Right lobe of liver (tissue), 6 donors: Measurements from ENCODE around the gene PLXNB3. TPM values are rescaled to one million over a fixed set of nuclear protein-coding genes. Genes with fewer than 3 reads are reported as not detected.

ENCODE experiments used
- ATAC-seq, 4 donors: fragments of 200-7000 bp; cut with Tn5 transposase; one replicate each; pipeline ENCODE4 v1.9.1; 2020; ENCODE audit warnings: mild to moderate bottlenecking in 4 of 4, moderate library complexity in 4 of 4
- DNase-seq, 3 donors: peaks; one replicate each; pipeline ENCODE4 v3.0.0-alpha.2; 2020
- H3K27ac ChIP-seq, 3 donors: fragments of 200-600 bp; one replicate each; pipeline ENCODE4 v1.8.0; 2022
- H3K27me3 ChIP-seq, 2 donors: fragments of 200-600 bp; one replicate each; pipeline ENCODE4 v1.8.0; 2022
- H3K36me3 ChIP-seq, 4 donors: fragments of 200-600 bp; sonication (generic) in 1 of 4; one replicate each; pipeline versions ENCODE4 v1.5.1 to v1.8.0; 2017 to 2022; ENCODE audit warnings: control low read depth in 1 of 4
- H3K4me1 ChIP-seq, 4 donors: fragments of 200-600 bp; sonication (generic) in 1 of 4; one replicate each; pipeline versions ENCODE4 v1.5.1 to v1.8.0; 2017 to 2022; ENCODE audit warnings: control low read depth in 1 of 4
- H3K4me3 ChIP-seq, 3 donors: fragments of 200-600 bp; one replicate each; pipeline ENCODE4 v1.8.0; 2022
- H3K9me3 ChIP-seq, 4 donors: fragments of 200-600 bp; sonication (generic) in 1 of 4; one replicate each; pipeline versions ENCODE4 v1.5.1 to v1.8.0; 2017 to 2022; ENCODE audit warnings: control low read depth in 1 of 4
- CTCF ChIP-seq, 4 donors: fragments of 200-600 bp in 3 of 4; fragments of 450-650 bp in 1 of 4; IDR thresholded peaks; one replicate each; pipeline versions ENCODE4 v1.5.1 to v1.8.0; 2016 to 2022; ENCODE audit warnings: antibody characterized with exemption in 4 of 4, mild to moderate bottlenecking in 2 of 4
- POLR2A ChIP-seq: fragments of 450-650 bp; IDR thresholded peaks from one replicate; pipeline ENCODE4 v1.6.1; 2017; ENCODE audit warnings: antibody characterized with exemption, mild to moderate bottlenecking
- WGBS: methylation state at CpG from one replicate; pipeline ENCODE4 v1.1.6; 2018; ENCODE audit warnings: low coverage, low lambda C conversion rate; ENCODE audit not compliant: insufficient coverage; ENCODE audit errors: missing lambda C conversion rate; 5-methylcytosine and 5-hydroxymethylcytosine counted together
- intact Hi-C, 2 donors: fragments of 100-400 bp; cut with DNase I; formaldehyde crosslinking; loops; one replicate each; pipeline versions ENCODE4 v1.11.2 to v1.14.1; 2022
- total RNA-seq, 6 experiments: library from RNA; depleted of rRNA in 2 of 6; stranded (reverse); fragments of >200 nt in 2 of 6; fragmentation: NEBNext Ultra II Directional in 3 of 6; extraction: Animal tissue kit (Norgen Biotek cat#: 25700) in 3 of 6; gene quantifications; one replicate each; pipeline versions ENCODE4 v1.1.0 to v1.2.4, GENCODE V29; 2016 to 2023
- donor health status: DM: no; HTN: yes; CAD: no.
- donor health status: DM: no; HTN: no; CAD: no.
- donor health status: DM: no; HTN: no; CAD: no.
- donor health status: DM: no; HTN: yes; CAD: no.
- donor health status: DM: no; HTN: yes; CAD: no.

The PLXNB3 gene
- total RNA-seq, 6 experiments from 2014 or later: 0.55 to 1.7 (median 0.94) TPM

GRCh38 chrX:153825042-153825441 is 61.0 kb downstream of the PLXNB3 start:
- Histone ChIP-seq H3K9me3 (no peaks in the 10 kb centered on the region), H3K36me3 (no peaks in the 10 kb centered on the region), H3K4me1 (no peaks in the 10 kb centered on the region), H3K27ac (no peak overlapping the region), H3K4me3 (no peak overlapping the region), H3K27me3 (peaks cover 0 to 28% of the 10 kb centered on the region in 2 donors)
- no peak for DNase-seq
- TF ChIP-seq CTCF (IDR thresholded peaks at IDR 0.05) (no peak), POLR2A (no peak)
- intact Hi-C loops: no loop called here
- no peak for ATAC-seq
- WGBS: 33% methylated on average over 1 of the region's 8 CpGs

Other genes with a start within 250 kb of the PLXNB3 start
- under 1 TPM in 1 of 6 experiments, not detected in 5; 0.07 TPM for gene ATP2B3, start 246.6 kb upstream of the PLXNB3 start, total RNA-seq
- 10 to 100 TPM in 2 of 6 experiments, 1 to 10 TPM in 4; 5.6 to 14.0 (median 7.5) TPM for gene CCNQ, start 165.1 kb upstream of the PLXNB3 start, total RNA-seq
- 1 to 10 TPM in 2 of 6 experiments, under 1 TPM in 4; 0.33 to 3.9 (median 0.69) TPM for gene DUSP9, start 117.0 kb upstream of the PLXNB3 start, total RNA-seq
- gene PNCK, start 90.4 kb upstream of the PLXNB3 start, total RNA-seq: under 1 TPM in 1 of 6 experiments, not detected in 5; 0.86 TPM
- 1 to 10 TPM; 1.6 to 9.2 (median 2.9) TPM for gene SLC6A8, start 76.3 kb upstream of the PLXNB3 start, total RNA-seq
- gene BCAP31, start 39.9 kb upstream of the PLXNB3 start, total RNA-seq: 100 to 1,000 TPM; 100 to 126 (median 107) TPM
- 10 to 100 TPM in 4 of 6 experiments, 1 to 10 TPM in 2; 8.0 to 20.8 (median 10.9) TPM for gene ABCD1, start 39.4 kb upstream of the PLXNB3 start, total RNA-seq
- not detected for gene SRPK3, start 16.8 kb downstream of the PLXNB3 start, total RNA-seq
- 10 to 100 TPM; 19.4 to 70.1 (median 27.4) TPM for gene IDH3G, start 30.1 kb downstream of the PLXNB3 start, total RNA-seq
- gene SSR4, start 30.4 kb downstream of the PLXNB3 start, total RNA-seq: 100 to 1,000 TPM; 150 to 221 (median 205) TPM
- 1 to 10 TPM in 5 of 6 experiments, under 1 TPM in 1; 0.61 to 2.3 (median 1.5) TPM for gene PDZD4, start 66.3 kb downstream of the PLXNB3 start, total RNA-seq
- under 1 TPM in 4 of 6 experiments, not detected in 2; 0.33 to 0.64 (median 0.47) TPM for gene L1CAM, start 121.9 kb downstream of the PLXNB3 start, total RNA-seq
- gene AVPR2, start 140.4 kb downstream of the PLXNB3 start, total RNA-seq: under 1 TPM in 1 of 6 experiments, not detected in 5; 0.31 TPM
- 10 to 100 TPM in 2 of 6 experiments, 1 to 10 TPM in 4; 5.5 to 11.9 (median 8.7) TPM for gene ARHGAP4, start 162.0 kb downstream of the PLXNB3 start, total RNA-seq
- gene NAA10, start 170.8 kb downstream of the PLXNB3 start, total RNA-seq: 10 to 100 TPM; 36.1 to 56.2 (median 39.7) TPM
- gene RENBP, start 180.4 kb downstream of the PLXNB3 start, total RNA-seq: 1 to 10 TPM; 2.2 to 9.1 (median 5.2) TPM
- gene HCFC1, start 207.6 kb downstream of the PLXNB3 start, total RNA-seq: 10 to 100 TPM; 15.2 to 32.5 (median 19.7) TPM
- gene TMEM187, start 208.5 kb downstream of the PLXNB3 start, total RNA-seq: 10 to 100 TPM in 1 of 6 experiments, 1 to 10 TPM in 5; 3.8 to 10.3 (median 5.9) TPM